ENCODE results near the gene PAQR5. TPM values are rescaled to one million over a fixed set of nuclear protein-coding genes. Genes with fewer than 3 reads are reported as not detected.

Gene PAQR5
- total and polyA plus RNA-seq, 4 donors = 2.3 to 22.6 (median 10.5) TPM

DNA sequence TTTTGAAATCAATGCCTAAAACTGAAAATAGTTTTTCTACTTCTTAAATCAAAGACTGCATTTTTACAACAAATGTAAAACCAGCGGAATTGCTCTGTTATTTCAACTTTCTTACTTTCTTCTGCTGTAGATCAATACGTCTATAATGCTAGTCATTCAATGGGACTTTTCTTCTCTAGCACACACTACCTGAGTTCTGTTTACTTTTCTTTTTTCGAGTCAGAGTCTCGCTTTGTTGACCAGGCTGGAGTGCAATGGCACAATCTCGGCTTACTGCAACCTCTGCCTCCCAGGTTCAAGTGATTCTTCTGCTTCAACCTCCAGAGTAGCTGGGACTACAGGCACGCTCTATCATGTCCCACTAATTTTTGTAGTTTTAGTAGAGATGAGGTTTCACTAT is 74.7 kb downstream of the PAQR5 start:
- Histone ChIP-seq H3K9me3 (ENCODE audit: control insufficient read depth in 4 of 4, insufficient read depth in 3 of 4, low read length in 3 of 4) (peaks cover 0 to 3% (median under 1%) of the 10 kb centered on the region in 4 donors), H3K4me1 (ENCODE audit: control insufficient read depth in 5 of 5, insufficient read depth in 5 of 5, low read length in 5 of 5) (peaks cover 0 to 12% (median 3%) of the 10 kb centered on the region in 5 donors), H3K27me3 (ENCODE audit: control insufficient read depth in 3 of 3, insufficient read depth in 3 of 3, low read length in 2 of 3) (no peaks in the 10 kb centered on the region), H3K27ac (ENCODE audit: low read depth in 1 of 2, low read length in 1 of 2) (no peak overlapping the region), H3K36me3 (ENCODE audit: control insufficient read depth in 4 of 4, insufficient read depth in 4 of 4, low read length in 4 of 4) (peaks cover 0 to 1% (median 0%) of the 10 kb centered on the region in 4 donors), H3K4me3 (no peak overlapping the region), H3K9ac (ENCODE audit: insufficient read depth in 1 of 2, low read length in 2 of 2) (no peak overlapping the region)
- WGBS, 2 donors = 80 to 94% methylated on average over 6 of the region's 6 CpGs
- no peak for ATAC-seq (ENCODE audit: insufficient read depth, low FRiP score)
- TF ChIP-seq, protein P1, sequence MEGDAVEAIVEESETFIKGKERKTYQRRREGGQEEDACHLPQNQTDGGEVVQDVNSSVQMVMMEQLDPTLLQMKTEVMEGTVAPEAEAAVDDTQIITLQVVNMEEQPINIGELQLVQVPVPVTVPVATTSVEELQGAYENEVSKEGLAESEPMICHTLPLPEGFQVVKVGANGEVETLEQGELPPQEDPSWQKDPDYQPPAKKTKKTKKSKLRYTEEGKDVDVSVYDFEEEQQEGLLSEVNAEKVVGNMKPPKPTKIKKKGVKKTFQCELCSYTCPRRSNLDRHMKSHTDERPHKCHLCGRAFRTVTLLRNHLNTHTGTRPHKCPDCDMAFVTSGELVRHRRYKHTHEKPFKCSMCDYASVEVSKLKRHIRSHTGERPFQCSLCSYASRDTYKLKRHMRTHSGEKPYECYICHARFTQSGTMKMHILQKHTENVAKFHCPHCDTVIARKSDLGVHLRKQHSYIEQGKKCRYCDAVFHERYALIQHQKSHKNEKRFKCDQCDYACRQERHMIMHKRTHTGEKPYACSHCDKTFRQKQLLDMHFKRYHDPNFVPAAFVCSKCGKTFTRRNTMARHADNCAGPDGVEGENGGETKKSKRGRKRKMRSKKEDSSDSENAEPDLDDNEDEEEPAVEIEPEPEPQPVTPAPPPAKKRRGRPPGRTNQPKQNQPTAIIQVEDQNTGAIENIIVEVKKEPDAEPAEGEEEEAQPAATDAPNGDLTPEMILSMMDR (IDR thresholded peaks at IDR 0.05; ENCODE audit: control extremely low read depth, extremely low read depth) = no peak
- DNase-seq = peak in 1 of 3 donors; percentile 3

DNA sequence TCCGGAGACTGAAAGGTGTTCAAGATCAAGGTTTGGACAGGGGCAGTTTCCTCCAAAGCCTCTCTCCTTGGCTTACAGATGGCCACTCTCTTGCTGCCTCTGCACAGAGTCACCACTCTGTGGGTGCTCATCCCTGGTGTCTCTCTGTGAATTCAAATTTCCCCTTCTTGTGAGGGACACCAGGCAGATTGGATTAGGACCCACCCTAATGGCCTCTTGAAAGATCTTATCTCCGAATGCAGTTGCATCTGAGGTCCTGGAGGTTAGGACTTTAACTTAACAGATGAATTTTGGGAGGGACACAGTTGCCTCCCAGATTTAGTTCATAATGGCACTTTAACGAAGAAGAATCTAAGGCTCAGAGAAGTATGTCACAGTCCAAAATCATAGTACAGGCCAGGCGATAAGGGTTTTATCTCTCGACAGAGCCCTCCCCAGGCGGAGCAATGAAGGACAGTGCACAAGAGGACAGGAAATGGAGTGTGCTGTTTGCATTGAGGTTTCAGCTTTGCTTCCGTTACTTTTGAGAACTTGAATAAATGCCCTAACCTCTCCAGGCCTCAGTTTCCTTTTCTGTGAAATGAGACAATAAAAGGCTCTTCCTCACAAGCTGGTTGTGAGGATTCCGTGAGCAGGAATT is 76.6 kb downstream of the PAQR5 start:
- no peak overlapping the region for H3K27ac ChIP-seq (ENCODE audit: low read depth in 1 of 2, low read length in 1 of 2)
- peaks cover 0 to 15% (median 8%) of the 10 kb centered on the region in 5 donors for H3K4me1 ChIP-seq (ENCODE audit: control insufficient read depth in 5 of 5, insufficient read depth in 5 of 5, low read length in 5 of 5)
- peaks cover 0 to 3% (median under 1%) of the 10 kb centered on the region in 4 donors for H3K9me3 ChIP-seq (ENCODE audit: control insufficient read depth in 4 of 4, insufficient read depth in 3 of 4, low read length in 3 of 4)
- ATAC-seq (ENCODE audit: insufficient read depth, low FRiP score) (no peak), DNase-seq (peak in 1 of 3 donors; percentile 6)
- H3K9ac ChIP-seq (ENCODE audit: insufficient read depth in 1 of 2, low read length in 2 of 2) = no peak overlapping the region
- WGBS, 2 donors = 80 to 84% methylated on average over 8 of the region's 8 CpGs
- no peaks in the 10 kb centered on the region for H3K27me3 ChIP-seq (ENCODE audit: control insufficient read depth in 3 of 3, insufficient read depth in 3 of 3, low read length in 2 of 3)
- TF ChIP-seq, protein P1 (IDR thresholded peaks at IDR 0.05; ENCODE audit: control extremely low read depth, extremely low read depth) = no peak
- H3K36me3 ChIP-seq (ENCODE audit: control insufficient read depth in 4 of 4, insufficient read depth in 4 of 4, low read length in 4 of 4) = no peaks in the 10 kb centered on the region
- H3K4me3 ChIP-seq = no peak overlapping the region

DNA sequence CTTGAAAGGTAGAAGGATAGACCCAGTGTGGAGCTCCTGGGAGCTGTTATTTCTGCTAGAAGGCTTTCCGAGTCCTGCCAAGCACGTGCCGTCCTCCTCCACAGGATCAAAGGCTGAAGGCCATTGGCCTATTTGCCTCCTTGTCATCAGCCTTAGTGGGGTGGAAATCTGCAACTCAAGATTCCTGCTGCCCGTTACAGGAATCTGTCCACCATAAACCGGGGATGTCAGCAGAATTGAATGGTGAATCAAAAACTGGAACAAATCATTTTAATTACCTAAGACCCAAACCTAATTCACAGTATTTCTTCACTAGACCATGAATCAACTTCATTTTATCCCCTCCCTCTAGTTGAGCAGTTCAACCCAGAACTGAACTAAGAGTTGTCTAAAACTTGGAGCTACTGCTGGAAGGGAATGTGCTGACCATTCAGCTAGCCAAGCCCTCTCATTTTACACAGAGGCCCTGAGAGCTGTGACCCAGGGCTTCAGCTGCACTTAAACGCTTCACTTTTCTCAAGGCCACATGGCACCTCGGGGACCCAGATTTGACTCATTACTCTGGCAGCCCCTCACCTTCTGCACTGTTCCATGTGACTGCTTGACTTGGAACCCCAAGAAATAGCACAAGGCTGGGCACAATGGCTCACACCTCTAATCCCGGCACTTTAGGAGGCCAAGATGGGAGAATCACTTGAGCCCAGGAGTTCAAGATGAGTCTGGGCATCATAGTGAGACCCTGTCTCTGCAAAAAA is 78.7 kb downstream of the PAQR5 start:
- Histone ChIP-seq H3K27me3 (ENCODE audit: control insufficient read depth in 3 of 3, insufficient read depth in 3 of 3, low read length in 2 of 3) (no peaks in the 10 kb centered on the region), H3K9me3 (ENCODE audit: control insufficient read depth in 4 of 4, insufficient read depth in 3 of 4, low read length in 3 of 4) (peaks cover 0 to 3% (median under 1%) of the 10 kb centered on the region in 4 donors), H3K4me3 (no peak overlapping the region), H3K9ac (ENCODE audit: insufficient read depth in 1 of 2, low read length in 2 of 2) (no peak overlapping the region), H3K36me3 (ENCODE audit: control insufficient read depth in 4 of 4, insufficient read depth in 4 of 4, low read length in 4 of 4) (peaks cover 0 to 2% (median 0%) of the 10 kb centered on the region in 4 donors), H3K27ac (ENCODE audit: low read depth in 1 of 2, low read length in 1 of 2) (no peak overlapping the region), H3K4me1 (ENCODE audit: control insufficient read depth in 5 of 5, insufficient read depth in 5 of 5, low read length in 5 of 5) (peaks cover 0 to 15% (median 8%) of the 10 kb centered on the region in 5 donors)
- TF ChIP-seq, protein P1 (IDR thresholded peaks at IDR 0.05; ENCODE audit: control extremely low read depth, extremely low read depth) = no peak
- DNase-seq = peak in 1 of 3 donors; percentile 1
- ATAC-seq (ENCODE audit: insufficient read depth, low FRiP score) = no peak
- WGBS, 2 donors = 95 to 99% methylated on average over 8 of the region's 8 CpGs
